NB4 (cell line): ENCODE results near the gene XPNPEP1.

Source experiments
- DNase-seq: peaks from one replicate; pipeline ENCODE4 v3.0.0; 2010; ENCODE audit warnings: low read depth
- H3K4me3 ChIP-seq: one replicate; pipeline ENCODE4 v1.5.1; 2011; ENCODE audit warnings: mild to moderate bottlenecking, low read depth, low read length, moderate library complexity
- MYC ChIP-seq: IDR thresholded peaks from 2 replicates; pipeline ENCODE4 v1.6.1; 2011; ENCODE audit warnings: low read depth, low read length
- POLR2A ChIP-seq: IDR thresholded peaks from 2 replicates; pipeline ENCODE4 v1.6.1; 2011; ENCODE audit warnings: mild to moderate bottlenecking; ENCODE audit not compliant: insufficient read length; ENCODE audit errors: extremely low read depth
- TF ChIP-seq, protein P1 (sequence below): IDR thresholded peaks from one replicate; pipeline ENCODE4 v1.5.1; 2012; ENCODE audit warnings: low read depth, low read length
- TF ChIP-seq, protein P2 (sequence below): IDR thresholded peaks from 2 replicates; pipeline ENCODE4 v1.6.1; 2011; ENCODE audit warnings: low read depth, low read length

XPNPEP1 gene

DNA sequence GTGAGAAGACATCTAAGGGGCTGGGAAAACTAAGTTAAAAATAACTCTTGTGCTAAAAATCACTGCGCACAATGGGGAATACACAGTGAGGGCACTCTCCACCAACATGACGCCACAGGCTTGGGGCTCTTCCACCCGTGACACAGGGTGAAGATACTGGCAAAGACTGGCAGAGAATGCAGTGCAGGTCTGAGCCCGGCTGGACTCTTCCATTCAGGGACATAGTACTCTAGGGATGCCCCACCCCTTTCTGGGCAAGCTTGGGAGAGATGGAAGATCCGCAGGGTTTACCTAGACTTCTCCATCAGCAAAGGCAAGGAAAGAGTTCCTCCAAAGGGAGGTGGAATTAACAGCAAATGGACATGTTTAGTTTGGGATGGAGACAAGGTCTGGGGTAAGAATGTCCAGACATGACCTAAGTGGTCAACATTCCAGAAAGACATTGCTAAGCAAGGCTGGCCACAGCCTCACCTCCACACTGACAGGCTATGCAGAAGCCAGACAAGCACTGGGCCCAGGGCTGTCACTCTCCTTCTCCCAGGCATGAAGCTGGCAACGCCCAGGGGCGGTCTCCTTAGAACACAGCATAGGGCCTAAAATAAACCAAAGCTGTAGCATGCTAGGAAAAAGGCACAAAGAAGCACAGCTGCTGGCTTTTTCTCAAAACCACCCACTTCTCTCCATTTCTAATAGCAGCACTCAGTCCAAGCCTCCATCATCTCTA is 28.1 kb downstream of the XPNPEP1 start:
- no peak for DNase-seq
- TF ChIP-seq, protein P1, sequence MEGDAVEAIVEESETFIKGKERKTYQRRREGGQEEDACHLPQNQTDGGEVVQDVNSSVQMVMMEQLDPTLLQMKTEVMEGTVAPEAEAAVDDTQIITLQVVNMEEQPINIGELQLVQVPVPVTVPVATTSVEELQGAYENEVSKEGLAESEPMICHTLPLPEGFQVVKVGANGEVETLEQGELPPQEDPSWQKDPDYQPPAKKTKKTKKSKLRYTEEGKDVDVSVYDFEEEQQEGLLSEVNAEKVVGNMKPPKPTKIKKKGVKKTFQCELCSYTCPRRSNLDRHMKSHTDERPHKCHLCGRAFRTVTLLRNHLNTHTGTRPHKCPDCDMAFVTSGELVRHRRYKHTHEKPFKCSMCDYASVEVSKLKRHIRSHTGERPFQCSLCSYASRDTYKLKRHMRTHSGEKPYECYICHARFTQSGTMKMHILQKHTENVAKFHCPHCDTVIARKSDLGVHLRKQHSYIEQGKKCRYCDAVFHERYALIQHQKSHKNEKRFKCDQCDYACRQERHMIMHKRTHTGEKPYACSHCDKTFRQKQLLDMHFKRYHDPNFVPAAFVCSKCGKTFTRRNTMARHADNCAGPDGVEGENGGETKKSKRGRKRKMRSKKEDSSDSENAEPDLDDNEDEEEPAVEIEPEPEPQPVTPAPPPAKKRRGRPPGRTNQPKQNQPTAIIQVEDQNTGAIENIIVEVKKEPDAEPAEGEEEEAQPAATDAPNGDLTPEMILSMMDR: no peak
- TF ChIP-seq POLR2A (no peak), MYC (no peak)
- TF ChIP-seq, protein P2, sequence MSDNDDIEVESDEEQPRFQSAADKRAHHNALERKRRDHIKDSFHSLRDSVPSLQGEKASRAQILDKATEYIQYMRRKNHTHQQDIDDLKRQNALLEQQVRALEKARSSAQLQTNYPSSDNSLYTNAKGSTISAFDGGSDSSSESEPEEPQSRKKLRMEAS: no peak
- H3K4me3 ChIP-seq: no peak overlapping the region

DNA sequence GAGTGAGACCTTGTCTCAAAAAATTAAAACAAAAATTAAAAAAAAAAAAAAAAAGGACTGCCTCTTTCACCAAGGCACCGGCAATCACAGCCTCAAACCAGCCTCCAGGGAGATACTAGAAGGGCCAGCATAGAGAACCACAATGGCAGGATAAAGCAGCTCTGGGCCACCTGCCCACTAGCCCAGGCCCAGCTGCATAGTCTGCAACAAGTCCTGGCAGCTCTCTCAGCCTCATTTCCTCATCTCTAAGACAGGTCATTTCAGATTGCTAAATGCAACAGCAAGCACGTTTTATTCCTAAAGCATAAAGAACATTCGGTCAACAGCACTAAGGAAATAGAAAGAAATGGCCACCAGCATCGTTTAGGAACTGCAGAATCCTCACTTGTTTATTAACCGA is 28.8 kb downstream of the XPNPEP1 start:
- no peak overlapping the region for H3K4me3 ChIP-seq
- peak; percentile 13 for DNase-seq
- TF ChIP-seq, protein P1: no peak

DNA sequence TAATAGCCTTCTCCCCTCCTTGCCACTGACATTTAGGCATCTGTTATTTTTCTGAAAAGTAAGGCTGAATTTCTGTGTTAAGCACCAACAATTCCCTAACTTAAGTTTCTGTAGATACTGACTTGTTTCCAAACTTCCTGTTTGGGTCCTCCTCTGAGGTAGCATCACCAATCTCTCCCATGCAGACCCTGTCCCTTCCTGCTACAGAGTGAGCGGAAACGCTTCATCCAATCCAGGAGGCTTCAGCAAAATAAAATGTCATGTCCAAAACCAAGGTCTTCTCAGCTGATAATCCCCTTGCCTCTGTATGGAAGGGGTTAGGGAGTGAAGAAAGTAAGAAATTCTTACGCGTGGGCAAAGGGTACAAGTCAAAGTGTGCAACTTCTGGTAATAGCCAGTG is 29.9 kb downstream of the XPNPEP1 start:
- no peak overlapping the region for H3K4me3 ChIP-seq
- TF ChIP-seq MYC: no peak
- TF ChIP-seq, protein P1: no peak
- TF ChIP-seq, protein P2: no peak
- TF ChIP-seq POLR2A: no peak
- no peak for DNase-seq

DNA sequence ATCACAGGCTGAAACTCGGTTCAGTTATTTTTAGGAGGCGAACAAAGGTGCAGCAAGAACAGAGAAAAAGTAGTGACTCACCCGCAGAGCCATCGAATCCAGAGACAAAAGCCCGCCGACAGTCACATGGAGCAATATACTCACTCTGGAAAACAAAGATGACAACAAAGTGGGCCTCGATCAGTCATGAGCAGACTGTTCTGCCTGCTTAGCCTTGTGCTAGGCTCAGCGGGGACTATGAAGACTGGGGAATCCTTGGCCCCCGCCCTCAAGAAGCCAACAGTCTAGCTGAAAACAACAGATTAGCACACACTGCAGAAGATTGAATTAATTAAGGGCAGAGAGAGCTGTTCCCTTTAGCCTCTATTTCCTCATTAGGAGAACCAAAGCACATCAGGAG is 30.4 kb downstream of the XPNPEP1 start:
- no peak for DNase-seq
- no peak overlapping the region for H3K4me3 ChIP-seq
- TF ChIP-seq MYC (no peak), POLR2A (no peak)
- TF ChIP-seq, protein P1: no peak
- TF ChIP-seq, protein P2: no peak

DNA sequence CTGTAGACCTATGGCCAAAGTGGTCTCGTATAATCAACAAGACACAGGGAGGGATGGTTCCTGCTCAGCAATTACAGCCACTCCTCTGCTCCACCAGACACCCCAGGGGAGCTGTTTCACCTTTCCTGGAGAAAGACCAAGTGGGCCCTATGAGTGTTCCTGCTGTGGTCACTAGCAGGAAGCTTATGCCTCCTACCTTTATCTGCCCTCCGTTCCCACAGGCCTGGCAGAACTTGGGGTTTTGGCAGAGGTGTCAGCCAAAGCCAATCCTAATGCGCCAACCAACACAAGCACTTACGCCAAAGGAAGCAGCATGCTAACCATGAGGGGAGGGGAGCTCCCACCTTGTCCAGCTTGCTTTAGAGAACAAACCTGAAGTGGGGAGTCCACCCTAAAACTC is 31.2 kb downstream of the XPNPEP1 start:
- no peak overlapping the region for H3K4me3 ChIP-seq
- TF ChIP-seq, protein P2: no peak
- TF ChIP-seq, protein P1: no peak
- no peak for TF ChIP-seq MYC
- peak; percentile 49 for DNase-seq

DNA sequence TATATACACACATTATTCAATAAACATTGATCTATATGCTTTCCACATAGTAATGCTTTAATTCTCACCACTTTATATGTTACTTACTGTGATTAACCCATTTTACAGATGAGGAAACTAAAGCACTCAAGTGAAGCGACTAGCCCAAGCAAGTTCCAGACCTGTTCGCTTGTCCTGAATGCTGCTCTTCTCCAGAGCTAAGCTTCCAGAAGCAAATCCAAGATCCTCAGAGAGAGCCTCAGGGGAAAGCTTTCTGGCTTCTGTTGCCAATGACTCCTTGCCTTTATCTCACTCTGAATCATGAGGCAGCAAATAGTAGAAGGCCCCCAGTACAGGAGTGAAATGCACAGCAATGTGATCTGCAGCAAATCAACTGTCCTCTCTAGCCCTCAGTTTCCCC is 32.2 kb downstream of the XPNPEP1 start:
- H3K4me3 ChIP-seq: no peak overlapping the region
- DNase-seq: no peak
- TF ChIP-seq, protein P2: no peak
- TF ChIP-seq, protein P1: no peak
- TF ChIP-seq MYC: no peak
- no peak for TF ChIP-seq POLR2A
